Osteoblast (primary cell): Measurements from ENCODE around the gene BRAT1. TPM values are rescaled to one million over a fixed set of nuclear protein-coding genes. Genes with fewer than 3 reads are reported as not detected.
A peak's percentile ranks its signal among the peaks of the same experiment; 100 is the strongest.

Experiments
- DNase-seq: peaks from one replicate; pipeline ENCODE4 v3.0.0; 2011; ENCODE audit warnings: low spot score, mixed read lengths; ENCODE audit not compliant: insufficient read length; ENCODE audit errors: missing footprints
- H2AFZ ChIP-seq: 2 replicates; pipeline ENCODE4 v1.6.0; 2011; ENCODE audit warnings: mild to moderate bottlenecking, low read length
- H3K27ac ChIP-seq: 2 replicates; pipeline ENCODE4 v1.5.1; 2011; ENCODE audit warnings: mild to moderate bottlenecking, low read depth, low read length, moderate library complexity
- H3K27me3 ChIP-seq: 2 replicates; pipeline ENCODE4 v1.6.0; 2012; ENCODE audit warnings: mild to moderate bottlenecking, control low read depth, inconsistent platforms, low read length, moderate library complexity; ENCODE audit not compliant: insufficient read depth
- H3K36me3 ChIP-seq: 2 replicates; pipeline ENCODE4 v1.5.1; 2011; ENCODE audit warnings: mild to moderate bottlenecking, low read length, control low read depth, moderate library complexity; ENCODE audit not compliant: insufficient read depth
- H3K4me1 ChIP-seq: 2 replicates; pipeline ENCODE4 v1.5.1; 2011; ENCODE audit warnings: mild to moderate bottlenecking, low read length, control low read depth, moderate library complexity; ENCODE audit not compliant: insufficient read depth
- H3K4me2 ChIP-seq: 2 replicates; pipeline ENCODE4 v1.6.0; 2011; ENCODE audit warnings: mild to moderate bottlenecking, low read length; ENCODE audit not compliant: insufficient read depth
- H3K4me3 ChIP-seq: fragments of 200-600 bp; sonication (generic); 3 replicates; pipeline ENCODE4 v1.5.1; 2012; ENCODE audit warnings: mild to moderate bottlenecking, low read length, inconsistent platforms; ENCODE audit not compliant: insufficient read depth
- H3K79me2 ChIP-seq: 2 replicates; pipeline ENCODE4 v1.6.0; 2012; ENCODE audit warnings: mild to moderate bottlenecking, low read length, control low read depth, inconsistent platforms; ENCODE audit not compliant: insufficient read depth
- H3K9me3 ChIP-seq: 2 replicates; pipeline ENCODE4 v1.5.1; 2011; ENCODE audit warnings: low read depth, low read length, control low read depth
- H4K20me1 ChIP-seq: 2 replicates; pipeline ENCODE4 v1.6.0; 2012; ENCODE audit warnings: mild to moderate bottlenecking, low read length, control low read depth; ENCODE audit not compliant: insufficient read depth
- total RNA-seq: library from RNA; depleted of rRNA; stranded (reverse); fragments of >200 nt; gene quantifications from 2 replicates; pipeline ENCODE4 v1.2.3, GENCODE V29; 2012
- TF ChIP-seq, protein P1 (sequence below): IDR thresholded peaks from 2 replicates; pipeline ENCODE4 v1.5.1; 2011; ENCODE audit warnings: mild to moderate bottlenecking, low read depth, low read length, moderate library complexity; ENCODE audit errors: extremely low read depth

The BRAT1 gene
- total RNA-seq, 1 donor = 28.2 TPM

DNA sequence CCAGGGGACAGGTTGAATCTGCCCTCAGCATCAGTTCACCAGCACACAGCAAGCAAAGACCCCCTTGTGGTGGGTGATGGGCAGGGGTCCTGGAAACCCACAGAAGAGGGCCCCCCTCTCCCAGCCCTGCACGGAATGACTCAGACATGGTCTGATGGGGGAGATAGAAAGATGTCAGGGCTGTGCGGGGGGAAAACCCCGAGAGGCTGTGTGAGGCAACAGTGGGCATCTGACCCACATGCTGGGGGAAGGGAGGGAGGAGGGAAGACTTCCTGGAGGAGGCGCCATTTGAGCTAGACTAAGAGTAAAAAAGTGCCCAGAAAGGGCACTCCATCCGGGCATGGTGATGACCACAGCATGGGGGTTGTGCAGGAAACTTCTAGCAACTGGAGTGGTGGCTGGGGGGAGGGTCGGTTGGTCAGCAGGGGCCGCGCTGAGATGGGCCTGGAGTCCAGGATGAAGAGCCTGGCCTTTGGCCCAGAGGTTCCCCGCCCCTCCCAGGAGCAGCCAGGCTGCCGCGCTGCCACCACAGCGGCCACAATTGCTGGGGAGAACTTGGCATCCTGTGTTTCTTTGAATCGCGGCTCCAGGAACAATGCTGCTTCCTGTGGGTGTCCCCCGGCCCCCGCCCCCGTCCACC lies 33.3 kb downstream of the BRAT1 start:
- peak overlapping the region; percentile 96 for H3K4me2 ChIP-seq
- H3K27ac ChIP-seq = peak overlapping the region; percentile 44
- H3K4me3 ChIP-seq = peak overlapping the region; percentile 88
- peaks cover 49% of the 10 kb centered on the region for H3K4me1 ChIP-seq
- H3K27me3 ChIP-seq = no peaks in the 10 kb centered on the region
- H4K20me1 ChIP-seq = peaks cover 47% of the 10 kb centered on the region
- no peak for DNase-seq
- TF ChIP-seq, protein P1, sequence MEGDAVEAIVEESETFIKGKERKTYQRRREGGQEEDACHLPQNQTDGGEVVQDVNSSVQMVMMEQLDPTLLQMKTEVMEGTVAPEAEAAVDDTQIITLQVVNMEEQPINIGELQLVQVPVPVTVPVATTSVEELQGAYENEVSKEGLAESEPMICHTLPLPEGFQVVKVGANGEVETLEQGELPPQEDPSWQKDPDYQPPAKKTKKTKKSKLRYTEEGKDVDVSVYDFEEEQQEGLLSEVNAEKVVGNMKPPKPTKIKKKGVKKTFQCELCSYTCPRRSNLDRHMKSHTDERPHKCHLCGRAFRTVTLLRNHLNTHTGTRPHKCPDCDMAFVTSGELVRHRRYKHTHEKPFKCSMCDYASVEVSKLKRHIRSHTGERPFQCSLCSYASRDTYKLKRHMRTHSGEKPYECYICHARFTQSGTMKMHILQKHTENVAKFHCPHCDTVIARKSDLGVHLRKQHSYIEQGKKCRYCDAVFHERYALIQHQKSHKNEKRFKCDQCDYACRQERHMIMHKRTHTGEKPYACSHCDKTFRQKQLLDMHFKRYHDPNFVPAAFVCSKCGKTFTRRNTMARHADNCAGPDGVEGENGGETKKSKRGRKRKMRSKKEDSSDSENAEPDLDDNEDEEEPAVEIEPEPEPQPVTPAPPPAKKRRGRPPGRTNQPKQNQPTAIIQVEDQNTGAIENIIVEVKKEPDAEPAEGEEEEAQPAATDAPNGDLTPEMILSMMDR = no peak
- H2AFZ ChIP-seq = no peak overlapping the region
- peaks cover 14% of the 10 kb centered on the region for H3K36me3 ChIP-seq
- peaks cover 36% of the 10 kb centered on the region for H3K79me2 ChIP-seq
- no peaks in the 10 kb centered on the region for H3K9me3 ChIP-seq

DNA sequence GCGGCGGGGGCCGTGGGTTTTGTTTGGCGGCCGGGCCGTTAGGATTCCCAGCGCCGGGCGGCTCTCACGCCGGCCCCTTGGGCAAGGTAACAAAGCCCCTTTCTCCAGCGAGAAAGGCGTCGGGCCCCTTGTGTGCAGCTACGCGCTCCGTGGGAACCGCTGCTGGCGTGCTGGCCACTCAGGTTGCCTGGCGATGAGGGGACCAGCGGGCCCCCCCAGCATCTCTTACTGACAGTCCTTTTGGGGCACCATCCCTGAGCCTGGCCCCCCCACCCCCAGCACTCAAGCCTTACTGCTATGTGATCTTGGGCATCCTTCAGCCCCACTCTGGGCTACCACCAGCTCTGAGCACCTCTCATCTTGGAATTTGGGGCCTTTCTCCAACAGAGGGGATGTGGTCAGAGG lies 34.0 kb downstream of the BRAT1 start:
- H3K27ac ChIP-seq = peak overlapping the region; percentile 44
- H3K36me3 ChIP-seq = peaks cover 10% of the 10 kb centered on the region
- H3K79me2 ChIP-seq = peaks cover 36% of the 10 kb centered on the region
- no peaks in the 10 kb centered on the region for H3K27me3 ChIP-seq
- no peak for DNase-seq
- peak overlapping the region; percentile 96 for H3K4me2 ChIP-seq
- H3K9me3 ChIP-seq = no peaks in the 10 kb centered on the region
- H2AFZ ChIP-seq = no peak overlapping the region
- H3K4me3 ChIP-seq = peak overlapping the region; percentile 88
- H4K20me1 ChIP-seq = peaks cover 43% of the 10 kb centered on the region
- TF ChIP-seq, protein P1 = no peak
- H3K4me1 ChIP-seq = peaks cover 57% of the 10 kb centered on the region

DNA sequence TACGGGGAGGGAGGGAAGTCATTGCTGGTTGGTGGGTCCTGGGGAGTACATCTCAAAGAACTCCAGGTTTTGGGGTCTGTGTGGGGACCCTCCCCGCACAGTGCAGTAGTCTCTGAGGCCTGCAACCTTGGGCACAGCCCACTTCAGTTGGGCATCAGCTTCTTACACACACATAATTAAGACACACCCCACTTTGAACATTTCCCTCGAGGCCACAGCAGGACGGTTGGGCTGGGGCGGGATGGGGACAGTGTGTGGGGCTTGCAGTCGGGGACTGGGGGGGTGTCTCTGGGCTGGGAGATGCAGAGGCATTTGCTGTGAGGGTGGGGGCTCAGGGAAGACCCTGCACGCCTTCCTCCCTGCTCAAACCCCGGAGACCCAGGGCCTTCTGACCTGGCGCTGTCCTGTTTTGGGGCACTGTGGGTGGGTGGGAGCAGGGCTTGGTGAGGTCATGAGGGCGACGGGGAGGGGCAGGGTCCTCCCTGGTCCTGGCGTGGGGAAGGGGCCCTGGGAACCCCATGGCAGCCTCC lies 34.5 kb downstream of the BRAT1 start:
- Histone ChIP-seq H4K20me1 (peaks cover 38% of the 10 kb centered on the region), H2AFZ (no peak overlapping the region), H3K36me3 (peaks cover 6% of the 10 kb centered on the region), H3K9me3 (no peaks in the 10 kb centered on the region), H3K27ac (peak overlapping the region; percentile 61), H3K79me2 (peaks cover 36% of the 10 kb centered on the region), H3K4me3 (peak overlapping the region; percentile 88), H3K4me2 (peak overlapping the region; percentile 96), H3K4me1 (peaks cover 62% of the 10 kb centered on the region), H3K27me3 (no peaks in the 10 kb centered on the region)
- peak; percentile 96 for DNase-seq
- TF ChIP-seq, protein P1 = no peak

DNA sequence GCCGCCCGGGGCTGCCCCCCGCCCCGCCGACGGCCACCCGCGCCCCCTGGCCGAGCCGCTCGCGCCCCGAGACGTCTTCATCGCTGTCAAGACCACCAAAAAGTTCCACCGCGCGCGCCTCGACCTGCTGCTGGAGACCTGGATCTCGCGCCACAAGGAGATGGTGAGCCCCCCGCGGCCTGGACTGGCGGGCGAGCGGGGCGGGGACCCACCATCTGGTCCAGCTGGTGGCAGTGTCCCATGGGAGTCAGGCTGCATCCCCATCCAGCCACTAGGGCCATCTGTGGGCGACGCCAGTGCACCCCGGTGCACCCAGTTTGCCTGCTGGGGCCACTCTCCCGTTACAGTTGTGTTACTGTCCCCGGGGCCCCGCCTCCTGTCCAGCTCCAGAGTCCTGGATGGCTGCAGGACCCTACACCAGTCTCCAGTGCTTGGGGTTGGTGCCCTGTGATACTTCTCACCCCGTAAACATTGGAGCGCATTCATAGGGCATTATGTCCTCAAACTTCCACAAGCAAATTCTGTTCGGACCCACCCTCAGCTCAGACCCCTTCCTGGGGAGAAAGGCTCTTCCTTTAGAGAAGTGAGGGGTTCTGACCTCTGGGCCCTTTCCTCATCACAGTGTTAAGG lies 35.1 kb downstream of the BRAT1 start:
- peaks cover 65% of the 10 kb centered on the region for H3K4me1 ChIP-seq
- H3K36me3 ChIP-seq = peaks cover 2% of the 10 kb centered on the region
- H3K9me3 ChIP-seq = no peaks in the 10 kb centered on the region
- TF ChIP-seq, protein P1 = no peak
- no peak overlapping the region for H2AFZ ChIP-seq
- peak; percentile 97 for DNase-seq
- peak overlapping the region; percentile 88 for H3K4me3 ChIP-seq
- peak overlapping the region; percentile 96 for H3K4me2 ChIP-seq
- peaks cover 36% of the 10 kb centered on the region for H3K79me2 ChIP-seq
- H3K27me3 ChIP-seq = no peaks in the 10 kb centered on the region
- peaks cover 33% of the 10 kb centered on the region for H4K20me1 ChIP-seq
- peak overlapping the region; percentile 61 for H3K27ac ChIP-seq
